Fibroblast of the conjunctiva (primary cell): Measurements from ENCODE around the gene PLCB4.

Experiments
- DNase-seq: peaks from one replicate; pipeline ENCODE4 v3.0.0-alpha.2; 2010; ENCODE audit warnings: low read depth

The PLCB4 gene

GRCh38 chr20:9061434-9061833, 7.5 kb upstream of the PLCB4 start:
- no peak for DNase-seq

GRCh38 chr20:9062066-9062465, 6.8 kb upstream of the PLCB4 start:
- DNase-seq = no peak

GRCh38 chr20:9066191-9066590, 2.7 kb upstream of the PLCB4 start:
- DNase-seq = no peak

GRCh38 chr20:9068233-9068801, 570 bp upstream of the PLCB4 start:
- DNase-seq = no peak

- no peak for DNase-seq
Observed at GRCh38 chr20:9070304-9070703, 1.4 kb downstream of the PLCB4 start.

- no peak for DNase-seq
Observed at GRCh38 chr20:9071976-9072726, 3.3 kb downstream of the PLCB4 start.

GRCh38 chr20:9072861-9073500, 4.1 kb downstream of the PLCB4 start:
- no peak for DNase-seq

- no peak for DNase-seq
Observed at GRCh38 chr20:9075264-9076095, 6.6 kb downstream of the PLCB4 start.

GRCh38 chr20:9076440-9076839, 7.6 kb downstream of the PLCB4 start:
- DNase-seq = no peak

- no peak for DNase-seq
Observed at GRCh38 chr20:9078826-9079731, 10.2 kb downstream of the PLCB4 start.

GRCh38 chr20:9081423-9081966, 12.6 kb downstream of the PLCB4 start:
- no peak for DNase-seq

GRCh38 chr20:9082741-9083140, 13.9 kb downstream of the PLCB4 start:
- no peak for DNase-seq

- DNase-seq = no peak
Observed at GRCh38 chr20:9087531-9088217, 18.8 kb downstream of the PLCB4 start.

GRCh38 chr20:9088556-9088955, 19.7 kb downstream of the PLCB4 start:
- DNase-seq = no peak

- no peak for DNase-seq
Observed at GRCh38 chr20:9092113-9092512, 23.2 kb downstream of the PLCB4 start.

- DNase-seq = no peak
Observed at GRCh38 chr20:9092655-9093054, 23.8 kb downstream of the PLCB4 start.

GRCh38 chr20:9093218-9093957, 24.5 kb downstream of the PLCB4 start:
- no peak for DNase-seq

- DNase-seq = no peak
Observed at GRCh38 chr20:9099372-9099771, 30.5 kb downstream of the PLCB4 start.

GRCh38 chr20:9100691-9101090, 31.8 kb downstream of the PLCB4 start:
- DNase-seq = no peak

- no peak for DNase-seq
Observed at GRCh38 chr20:9102456-9102855, 33.6 kb downstream of the PLCB4 start.
